IMR-90 (cell line): Measurements from ENCODE around the gene C3. TPM values are rescaled to one million over a fixed set of nuclear protein-coding genes. Genes with fewer than 3 reads are reported as not detected.

Experiments used
- ATAC-seq: fragments of 200-7000 bp; cut with Tn5 transposase; 2 replicates; pipeline ENCODE4 v1.9.1; 2020; ENCODE audit warnings: low read depth, mild to moderate bottlenecking, moderate library complexity
- BruUV-seq: library from RNA; stranded (reverse); fragments of 400-500 nt; replicated peaks from 2 replicates; lab custom pipeline; 2021; lab: Mats Ljungman, UMichigan
- CTCF ChIA-PET: fragments of 300-600 bp; formaldehyde crosslinking; extraction: SDS; loops from one replicate; lab custom pipeline; 2021; ENCODE audit warnings: antibody characterized with exemption; lab: Yijun Ruan, JAX
- POLR2A ChIA-PET: fragments of 300-600 bp; sonication (Branson Sonifier 250); formaldehyde crosslinking; loops from one replicate; lab custom pipeline; 2022; ENCODE audit warnings: antibody characterized with exemption; ENCODE audit not compliant: unreplicated experiment; lab: Charles Lee
- DNase-seq: peaks from one replicate; pipeline ENCODE4 v3.0.0; 2013
- H2AFZ ChIP-seq: replicated peaks from 2 replicates; pipeline ENCODE3; 2013; ENCODE audit warnings: low read length, mild to moderate bottlenecking; ENCODE audit not compliant: poor library complexity
- H2AK5ac ChIP-seq: 2 replicates; pipeline ENCODE4 v1.6.1; 2013; ENCODE audit warnings: low read depth, low read length, inconsistent platforms
- H2AK9ac ChIP-seq: replicated peaks from 2 replicates; pipeline ENCODE3; 2013; ENCODE audit warnings: mild to moderate bottlenecking, low read depth, low read length, moderate library complexity; ENCODE audit not compliant: poor library complexity
- H2BK120ac ChIP-seq: 2 replicates; pipeline ENCODE4 v1.6.1; 2013; ENCODE audit warnings: low read depth, low read length, inconsistent platforms
- H2BK15ac ChIP-seq: 3 replicates; pipeline ENCODE4 v1.6.1; 2013; ENCODE audit warnings: low read depth, low read length, inconsistent platforms
- H2BK20ac ChIP-seq: 2 replicates; pipeline ENCODE4 v1.6.1; 2013; ENCODE audit warnings: low read depth, mild to moderate bottlenecking, inconsistent platforms, low read length, moderate library complexity
- H2BK5ac ChIP-seq: 2 replicates; pipeline ENCODE4 v1.6.1; 2013; ENCODE audit warnings: mild to moderate bottlenecking, low read depth, low read length, inconsistent platforms; ENCODE audit not compliant: poor library complexity, severe bottlenecking
- H3K14ac ChIP-seq: replicated peaks from 2 replicates; pipeline ENCODE4 v1.6.1; 2013; ENCODE audit warnings: low read depth, low read length, inconsistent platforms
- H3K18ac ChIP-seq: 2 replicates; pipeline ENCODE4 v1.6.1; 2013; ENCODE audit warnings: low read depth, low read length, control low read depth
- H3K23ac ChIP-seq: 2 replicates; pipeline ENCODE4 v1.6.1; 2013; ENCODE audit warnings: low read depth, low read length, inconsistent platforms
- H3K27ac ChIP-seq: 2 replicates; pipeline ENCODE4 v1.5.1; 2013; ENCODE audit warnings: mild to moderate bottlenecking, control low read depth, low read length; ENCODE audit not compliant: insufficient read depth
- H3K27me3 ChIP-seq: 2 replicates; pipeline ENCODE4 v1.6.1; 2013; ENCODE audit warnings: low read length; ENCODE audit not compliant: control insufficient read depth, insufficient read depth
- H3K36me3 ChIP-seq: 2 replicates; pipeline ENCODE4 v1.6.1; 2013; ENCODE audit warnings: low read length, mixed read lengths; ENCODE audit not compliant: control insufficient read depth, insufficient read depth
- H3K4ac ChIP-seq: 2 replicates; pipeline ENCODE4 v1.6.1; 2013; ENCODE audit warnings: low read depth, low read length, inconsistent platforms
- H3K4me1 ChIP-seq: 2 replicates; pipeline ENCODE4 v1.6.1; 2013; ENCODE audit warnings: low read length, mixed read lengths; ENCODE audit not compliant: control insufficient read depth, insufficient read depth
- H3K4me2 ChIP-seq: 2 replicates; pipeline ENCODE4 v1.6.1; 2013; ENCODE audit warnings: low read depth, mild to moderate bottlenecking, control low read depth, low read length, moderate library complexity
- H3K4me3 ChIP-seq: 2 replicates; pipeline ENCODE4 v1.5.1; 2013; ENCODE audit warnings: low read depth, mild to moderate bottlenecking, control low read depth, low read length, moderate library complexity; ENCODE audit not compliant: insufficient read depth
- H3K56ac ChIP-seq: 2 replicates; pipeline ENCODE4 v1.6.1; 2013; ENCODE audit warnings: low read length, inconsistent platforms; ENCODE audit not compliant: insufficient read depth; ENCODE audit errors: extremely low read depth
- H3K79me1 ChIP-seq, 2 experiments: 2 replicates each; pipeline ENCODE4 v1.6.1; 2013; ENCODE audit warnings: low read length in 2 of 2, inconsistent platforms in 1 of 2, low read depth in 1 of 2
- H3K9ac ChIP-seq: 2 replicates; pipeline ENCODE4 v1.6.1; 2013; ENCODE audit warnings: low read depth, low read length, control low read depth
- H3K9me1 ChIP-seq: 2 replicates; pipeline ENCODE4 v1.6.1; 2013; ENCODE audit warnings: low read length, inconsistent platforms; ENCODE audit not compliant: insufficient read depth
- H3K9me3 ChIP-seq: 2 replicates; pipeline ENCODE4 v1.6.1; 2013; ENCODE audit warnings: low read length; ENCODE audit not compliant: control insufficient read depth, insufficient read depth
- H4K20me1 ChIP-seq: 2 replicates; pipeline ENCODE4 v1.6.1; 2013; ENCODE audit warnings: low read length, inconsistent platforms; ENCODE audit not compliant: insufficient read depth
- H4K5ac ChIP-seq: 2 replicates; pipeline ENCODE4 v1.6.1; 2013; ENCODE audit warnings: mild to moderate bottlenecking, low read depth, low read length, control low read depth
- H4K8ac ChIP-seq, 2 experiments: 2 replicates each; pipeline ENCODE4 v1.6.1; 2013; ENCODE audit warnings: low read depth in 2 of 2, low read length in 2 of 2, control low read depth in 1 of 2, inconsistent platforms in 1 of 2
- H4K91ac ChIP-seq: 2 replicates; pipeline ENCODE4 v1.6.1; 2013; ENCODE audit warnings: low read depth, low read length, inconsistent platforms; ENCODE audit not compliant: insufficient read depth
- BHLHE40 ChIP-seq: fragments of 150-350 bp; IDR thresholded peaks from 2 replicates; pipeline ENCODE4 v1.6.1; 2016; ENCODE audit warnings: mild to moderate bottlenecking, low read depth, low read length
- CEBPB ChIP-seq: IDR thresholded peaks from 2 replicates; pipeline ENCODE4 v1.6.1; 2012; ENCODE audit warnings: low read depth, low read length, improper control_type of control experiment
- CHD1 ChIP-seq: IDR thresholded peaks from 2 replicates; pipeline ENCODE4 v1.6.1; 2012; ENCODE audit warnings: low read depth, low read length, improper control_type of control experiment
- ELK1 ChIP-seq: fragments of 150-350 bp; IDR thresholded peaks from 2 replicates; pipeline ENCODE4 v1.6.1; 2016; ENCODE audit warnings: low read depth, mild to moderate bottlenecking, low read length, moderate library complexity, borderline replicate concordance
- FOS ChIP-seq: fragments of 150-350 bp; IDR thresholded peaks from 2 replicates; pipeline ENCODE4 v1.6.1; 2016; ENCODE audit warnings: low read depth, low read length
- MAFK ChIP-seq: IDR thresholded peaks from 2 replicates; pipeline ENCODE4 v1.6.1; 2012; ENCODE audit warnings: low read depth, low read length, improper control_type of control experiment
- MAZ ChIP-seq: IDR thresholded peaks from 2 replicates; pipeline ENCODE4 v1.6.1; 2012; ENCODE audit warnings: low read depth, mild to moderate bottlenecking, low read length, improper control_type of control experiment, moderate library complexity, borderline replicate concordance
- MXI1 ChIP-seq: IDR thresholded peaks from 2 replicates; pipeline ENCODE4 v1.6.1; 2012; ENCODE audit warnings: low read depth, mild to moderate bottlenecking, low read length, moderate library complexity, borderline replicate concordance
- NFE2L2 ChIP-seq: fragments of 150-350 bp; IDR thresholded peaks from 2 replicates; pipeline ENCODE4 v1.6.1; 2016; ENCODE audit warnings: low read depth, mild to moderate bottlenecking, low read length
- POLR2A ChIP-seq: IDR thresholded peaks from 2 replicates; pipeline ENCODE4 v1.6.1; 2012; ENCODE audit warnings: mild to moderate bottlenecking, low read depth, low read length
- RAD21 ChIP-seq: IDR thresholded peaks from 2 replicates; pipeline ENCODE4 v1.6.1; 2012; ENCODE audit warnings: low read length, improper control_type of control experiment
- RCOR1 ChIP-seq: IDR thresholded peaks from 2 replicates; pipeline ENCODE4 v1.6.1; 2012; ENCODE audit warnings: mild to moderate bottlenecking, low read length, improper control_type of control experiment; ENCODE audit not compliant: insufficient replicate concordance
- RFX5 ChIP-seq: IDR thresholded peaks from 2 replicates; pipeline ENCODE4 v1.8.0; 2012; ENCODE audit warnings: low read depth, mild to moderate bottlenecking, low read length, moderate library complexity
- SMC3 ChIP-seq: fragments of 150-350 bp; IDR thresholded peaks from 2 replicates; pipeline ENCODE4 v1.6.1; 2016; ENCODE audit warnings: low read depth, mild to moderate bottlenecking, antibody characterized with exemption, low read length, moderate library complexity
- USF2 ChIP-seq: fragments of 150-350 bp; IDR thresholded peaks from 2 replicates; pipeline ENCODE4 v1.6.1; 2017; ENCODE audit warnings: mild to moderate bottlenecking, antibody characterized with exemption, low read length, low read depth
- WGBS, 2 experiments: methylation state at CpG; one replicate each; pipeline versions ENCODE4 v1.1.5 to v1.1.7; 2013; ENCODE audit warnings: missing lambda C conversion rate in 2 of 2; ENCODE audit not compliant: insufficient read length in 1 of 2; ENCODE audit errors: extremely low coverage in 2 of 2; 5-methylcytosine and 5-hydroxymethylcytosine counted together
- dilution Hi-C: fragments of 300-500 bp; cut with HindIII; formaldehyde crosslinking; loops from one replicate; pipeline ENCODE4 v1.14.3; 2018; ENCODE audit warnings: low sequenced_read_pairs; ENCODE audit not compliant: unreplicated experiment
- in situ Hi-C: fragments of 300-500 bp; cut with MboI; formaldehyde crosslinking; loops from 3 replicates; pipeline ENCODE4 v1.14.3; 2019; ENCODE audit warnings: low sequenced_read_pairs, inconsistent platforms, mixed read lengths
- intact Hi-C: fragments of 100-400 bp; cut with micrococcal nuclease; formaldehyde crosslinking; loops from 2 replicates; pipeline ENCODE4 v1.10.0; 2022
- polyA plus RNA-seq, 3 experiments: library from polyadenylated mRNA; depleted of rRNA; stranded (reverse); fragments of >200 nt; gene quantifications; 2 replicates each; pipeline ENCODE4 v1.2.3, GENCODE V29; 2012; ENCODE audit warnings: low replicate concordance in 1 of 3
- total RNA-seq: library from RNA; depleted of rRNA; stranded (reverse); fragments of >200 nt; gene quantifications from 2 replicates; pipeline ENCODE4 v1.2.3, GENCODE V29; 2012
- TF ChIP-seq, protein P1 (sequence below): conservative IDR thresholded peaks from 2 replicates; pipeline ENCODE4 v1.5.1; 2012; ENCODE audit warnings: mild to moderate bottlenecking, low read depth, low read length, improper control_type of control experiment

The C3 gene
- total and polyA plus RNA-seq, 2 of the 4 experiments (the other 2 are of a cell fraction), result 0.36 TPM; not detected in 1

DNA sequence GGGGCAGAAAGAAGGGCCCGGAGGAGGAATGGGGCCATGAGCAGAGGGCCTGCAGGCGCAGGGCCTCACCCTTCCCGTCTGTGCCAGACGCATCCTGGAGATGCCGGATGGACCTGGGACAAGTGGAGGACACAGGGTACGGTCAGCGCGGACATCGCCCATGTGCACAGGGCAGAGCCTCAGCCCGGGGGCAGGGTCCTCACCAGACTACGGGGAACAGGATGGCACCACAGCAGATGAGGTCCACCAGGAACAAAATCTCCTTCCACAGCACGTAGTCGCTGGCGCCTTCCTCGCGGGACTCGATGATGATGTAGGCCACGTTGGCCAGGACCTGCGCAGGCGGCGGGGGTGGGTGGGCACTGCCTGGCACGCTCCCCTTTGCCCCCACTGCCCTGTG, 11.4 kb upstream of the C3 start:
- dilution Hi-C loops (no loop called here), in situ Hi-C loops (loop anchor here (10.0 kb wide), 2 partner anchors 133 to 217 kb away; no protein-coding TSS in a partner anchor), intact Hi-C loops (loop anchor here (10.0 kb wide), 1 partner anchor 333 kb away; the partner anchor contains the start of gene ZNF557)
- no peak overlapping the region for H2BK15ac ChIP-seq
- H3K27ac ChIP-seq, result no peak overlapping the region
- CTCF ChIA-PET, result no interaction called here
- H2BK20ac ChIP-seq, result no peak overlapping the region
- no peaks in the 10 kb centered on the region for H3K27me3 ChIP-seq
- H4K20me1 ChIP-seq, result no peaks in the 10 kb centered on the region
- no TSS peak for BruUV-seq
- no peak overlapping the region for H3K4me3 ChIP-seq
- peak overlapping the region; percentile 61 for H2AK9ac ChIP-seq
- ATAC-seq (no peak), DNase-seq (no peak)
- no peak overlapping the region for H3K4me2 ChIP-seq
- no peak overlapping the region for H2AK5ac ChIP-seq
- H3K9ac ChIP-seq, result no peak overlapping the region
- no peak overlapping the region for H4K5ac ChIP-seq
- peaks cover 0 to 24% of the 10 kb centered on the region in 2 experiments; a peak in 3 of 4 replicates for H3K79me1 ChIP-seq
- no peak overlapping the region for H3K18ac ChIP-seq
- no peak overlapping the region for H3K4ac ChIP-seq
- TF ChIP-seq CEBPB (no peak), MAZ (no peak), MAFK (no peak), RCOR1 (no peak), RFX5 (no peak), CHD1 (no peak), ELK1 (no peak), NFE2L2 (no peak), BHLHE40 (no peak), FOS (no peak), MXI1 (no peak), USF2 (no peak), POLR2A (no peak), RAD21 (no peak), SMC3 (no peak)
- TF ChIP-seq, protein P1, sequence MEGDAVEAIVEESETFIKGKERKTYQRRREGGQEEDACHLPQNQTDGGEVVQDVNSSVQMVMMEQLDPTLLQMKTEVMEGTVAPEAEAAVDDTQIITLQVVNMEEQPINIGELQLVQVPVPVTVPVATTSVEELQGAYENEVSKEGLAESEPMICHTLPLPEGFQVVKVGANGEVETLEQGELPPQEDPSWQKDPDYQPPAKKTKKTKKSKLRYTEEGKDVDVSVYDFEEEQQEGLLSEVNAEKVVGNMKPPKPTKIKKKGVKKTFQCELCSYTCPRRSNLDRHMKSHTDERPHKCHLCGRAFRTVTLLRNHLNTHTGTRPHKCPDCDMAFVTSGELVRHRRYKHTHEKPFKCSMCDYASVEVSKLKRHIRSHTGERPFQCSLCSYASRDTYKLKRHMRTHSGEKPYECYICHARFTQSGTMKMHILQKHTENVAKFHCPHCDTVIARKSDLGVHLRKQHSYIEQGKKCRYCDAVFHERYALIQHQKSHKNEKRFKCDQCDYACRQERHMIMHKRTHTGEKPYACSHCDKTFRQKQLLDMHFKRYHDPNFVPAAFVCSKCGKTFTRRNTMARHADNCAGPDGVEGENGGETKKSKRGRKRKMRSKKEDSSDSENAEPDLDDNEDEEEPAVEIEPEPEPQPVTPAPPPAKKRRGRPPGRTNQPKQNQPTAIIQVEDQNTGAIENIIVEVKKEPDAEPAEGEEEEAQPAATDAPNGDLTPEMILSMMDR, result no peak
- WGBS, 2 experiments, result 97% methylated on average over 20 of the region's 22 CpGs; no CpG with 5 or more reads in 1 of the 2 experiments
- H4K91ac ChIP-seq, result no peak overlapping the region
- no peak overlapping the region for H3K23ac ChIP-seq
- no peak overlapping the region for H4K8ac ChIP-seq
- no peak overlapping the region for H2BK120ac ChIP-seq
- H3K9me3 ChIP-seq, result no peaks in the 10 kb centered on the region
- no peak overlapping the region for H2AFZ ChIP-seq
- H3K36me3 ChIP-seq, result peaks cover 11% of the 10 kb centered on the region; the same call in 1 of the 2 replicates
- H3K14ac ChIP-seq, result no peak overlapping the region
- H3K9me1 ChIP-seq, result peaks cover 3% of the 10 kb centered on the region; the same call in 1 of the 2 replicates
- POLR2A ChIA-PET, result no interaction called here
- no peak overlapping the region for H3K56ac ChIP-seq
- 0 out of 2 replicates have a peak, but pooled peaks cover 1% of the 10 kb centered on the region for H3K4me1 ChIP-seq
- no peak overlapping the region for H2BK5ac ChIP-seq
